ENCODE measurements around the gene GATB. TPM values are rescaled to one million over a fixed set of nuclear protein-coding genes. Genes with fewer than 3 reads are reported as not detected.

Gene GATB
- total RNA-seq, 5 donors from 2014 or later (not counting 1 experiment from before 2014, with no cell fraction given), result 9.6 to 15.3 (median 12.7) TPM

DNA sequence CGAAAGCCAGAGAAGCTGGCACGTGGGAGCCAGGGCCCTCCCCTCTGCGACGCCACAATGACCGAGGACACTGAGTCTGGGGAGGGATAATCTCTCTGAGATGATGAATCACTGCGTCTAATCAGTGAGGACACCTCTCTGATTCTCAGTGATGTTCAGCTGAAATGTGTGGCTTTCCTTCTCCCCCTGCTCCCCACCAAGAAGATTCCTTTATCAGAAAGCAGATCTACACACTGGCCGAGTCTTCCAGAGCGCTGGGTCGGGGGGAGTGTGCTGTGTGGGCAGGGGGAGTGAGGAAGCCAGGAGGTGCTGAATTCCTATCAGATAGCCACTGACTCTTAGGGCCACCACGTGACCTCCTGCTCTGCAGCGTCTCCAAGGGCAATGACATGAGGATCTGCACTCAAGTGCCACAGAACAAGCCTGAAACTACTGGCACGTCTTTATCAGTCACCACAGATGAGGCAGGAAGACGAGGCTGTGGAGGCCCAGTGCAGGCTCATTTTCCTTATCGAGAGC, 89.2 kb downstream of the GATB start:
- H3K9me3 ChIP-seq, result no peaks in the 10 kb centered on the region
- 87% methylated on average over 5 of the region's 14 CpGs for WGBS (ENCODE audit: insufficient coverage)
- no peak overlapping the region for H3K27ac ChIP-seq (ENCODE audit: low read length)
- Mint-ChIP-seq H3K27ac (no peak overlapping the region), H3K4me3 (no peak overlapping the region), H3K27me3 (no peaks in the 10 kb centered on the region), H3K36me3 (peaks cover 9% of the 10 kb centered on the region), H3K4me1 (peaks cover 0 to 4% (median 0%) of the 10 kb centered on the region in 3 donors), H3K9me3 (no peaks in the 10 kb centered on the region)
- DNase-seq, result no peak
- POLR2A ChIA-PET, result interaction anchor here in 1 of 2 donors (0.5 to 0.6 kb wide), 2 partner anchors 443 to 699 kb away, joined by 3 to 4 read pairs; no protein-coding TSS in a partner anchor
- CTCF ChIA-PET, result interaction anchor here in 1 of 2 donors (0.5 kb wide), 1 partner anchor 94 kb away, joined by 3 read pairs; no protein-coding TSS in a partner anchor
- no peaks in the 10 kb centered on the region for H3K27me3 ChIP-seq (replicated peaks in 1 of 2; ENCODE audit: control insufficient read depth in 2 of 2, extremely low read depth in 1 of 2, insufficient read depth in 2 of 2, low read length in 1 of 2)
- H3K36me3 ChIP-seq (ENCODE audit: control insufficient read depth in 2 of 2, extremely low read depth in 1 of 2, insufficient read depth in 1 of 2, low read length in 1 of 2), result no peaks in the 10 kb centered on the region
- ATAC-seq (replicated peaks in 1 of 4), result no peak
- no peaks in the 10 kb centered on the region for H3K4me1 ChIP-seq (ENCODE audit: control insufficient read depth in 1 of 2, extremely low read depth in 1 of 2, insufficient read depth in 2 of 2, low read length in 2 of 2)
- no peak overlapping the region for H3K4me3 ChIP-seq (ENCODE audit: control insufficient read depth in 1 of 2, extremely low read depth in 1 of 2, low read length in 1 of 2)

DNA sequence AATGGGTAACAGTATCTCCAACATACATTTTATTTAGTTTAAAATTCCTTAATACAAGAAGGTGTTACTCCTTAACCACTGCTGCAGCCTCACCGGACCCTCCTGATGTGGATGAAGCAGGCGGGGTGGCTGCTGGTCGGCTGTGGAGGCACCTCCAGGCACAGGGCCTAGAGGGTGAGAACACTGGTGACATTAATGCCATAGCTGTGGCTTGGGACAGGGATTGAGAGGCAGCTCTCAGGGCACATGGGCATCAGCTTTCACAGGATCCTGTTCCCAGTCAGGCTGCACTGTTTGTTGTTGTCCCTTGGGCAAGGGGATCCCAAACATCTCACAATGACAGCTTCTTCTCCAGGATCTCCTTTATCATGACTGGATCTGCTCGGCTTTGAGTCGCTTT, 90.0 kb downstream of the GATB start:
- no peaks in the 10 kb centered on the region for H3K4me1 ChIP-seq (ENCODE audit: control insufficient read depth in 1 of 2, extremely low read depth in 1 of 2, insufficient read depth in 2 of 2, low read length in 2 of 2)
- no peaks in the 10 kb centered on the region for H3K27me3 Mint-ChIP-seq
- H3K27ac Mint-ChIP-seq, result no peak overlapping the region
- H3K36me3 Mint-ChIP-seq, result peaks cover 7% of the 10 kb centered on the region
- ATAC-seq (replicated peaks in 1 of 4), result no peak
- no peak overlapping the region for H3K27ac ChIP-seq (ENCODE audit: low read length)
- 100% methylated on average over 1 of the region's 5 CpGs for WGBS (ENCODE audit: insufficient coverage)
- no peaks in the 10 kb centered on the region for H3K9me3 ChIP-seq
- no peaks in the 10 kb centered on the region for H3K36me3 ChIP-seq (ENCODE audit: control insufficient read depth in 2 of 2, extremely low read depth in 1 of 2, insufficient read depth in 1 of 2, low read length in 1 of 2)
- DNase-seq, result no peak
- H3K4me3 Mint-ChIP-seq, result no peak overlapping the region
- peaks cover 0 to 4% (median 0%) of the 10 kb centered on the region in 3 donors for H3K4me1 Mint-ChIP-seq
- ChIA-PET CTCF (no interaction called here), POLR2A (interaction anchor here in 1 of 2 donors (0.6 kb wide), 1 partner anchor 698 kb away, joined by 3 read pairs; no protein-coding TSS in a partner anchor)
- no peaks in the 10 kb centered on the region for H3K27me3 ChIP-seq (replicated peaks in 1 of 2; ENCODE audit: control insufficient read depth in 2 of 2, extremely low read depth in 1 of 2, insufficient read depth in 2 of 2, low read length in 1 of 2)
- no peaks in the 10 kb centered on the region for H3K9me3 Mint-ChIP-seq
- H3K4me3 ChIP-seq (ENCODE audit: control insufficient read depth in 1 of 2, extremely low read depth in 1 of 2, low read length in 1 of 2), result no peak overlapping the region

DNA sequence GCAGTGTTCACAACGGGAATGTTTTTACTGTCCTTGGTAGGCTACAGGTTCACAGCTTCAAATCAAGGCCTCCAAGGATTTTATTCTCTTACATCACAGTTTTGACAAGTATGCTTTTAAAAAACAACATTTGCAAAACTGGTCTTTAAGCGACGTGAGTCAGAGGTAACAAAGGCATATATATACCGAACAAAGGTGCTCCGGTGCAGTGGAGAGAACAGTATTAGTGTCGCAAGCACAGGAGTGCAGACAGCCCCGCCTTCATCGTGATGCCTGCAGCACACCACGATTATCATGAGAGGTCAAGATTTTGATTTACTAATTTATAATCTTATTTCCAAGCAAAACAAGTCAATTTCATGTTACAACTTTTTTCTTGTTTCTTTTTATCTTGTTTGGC, 90.8 kb downstream of the GATB start:
- peaks cover 7% of the 10 kb centered on the region for H3K36me3 Mint-ChIP-seq
- no peaks in the 10 kb centered on the region for H3K9me3 Mint-ChIP-seq
- ChIA-PET CTCF (no interaction called here), POLR2A (no interaction called here)
- no peak overlapping the region for H3K4me3 Mint-ChIP-seq
- no peaks in the 10 kb centered on the region for H3K4me1 ChIP-seq (ENCODE audit: control insufficient read depth in 1 of 2, extremely low read depth in 1 of 2, insufficient read depth in 2 of 2, low read length in 2 of 2)
- no peak overlapping the region for H3K27ac Mint-ChIP-seq
- peaks cover 0 to 4% (median 0%) of the 10 kb centered on the region in 3 donors for H3K4me1 Mint-ChIP-seq
- no peak for DNase-seq
- no peaks in the 10 kb centered on the region for H3K9me3 ChIP-seq
- H3K27me3 Mint-ChIP-seq, result no peaks in the 10 kb centered on the region
- WGBS (ENCODE audit: insufficient coverage), result 100% methylated on average over 2 of the region's 9 CpGs
- ATAC-seq (replicated peaks in 1 of 4), result no peak
- no peak overlapping the region for H3K4me3 ChIP-seq (ENCODE audit: control insufficient read depth in 1 of 2, extremely low read depth in 1 of 2, low read length in 1 of 2)
- H3K36me3 ChIP-seq (ENCODE audit: control insufficient read depth in 2 of 2, extremely low read depth in 1 of 2, insufficient read depth in 1 of 2, low read length in 1 of 2), result no peaks in the 10 kb centered on the region
- no peak overlapping the region for H3K27ac ChIP-seq (ENCODE audit: low read length)
- H3K27me3 ChIP-seq (replicated peaks in 1 of 2; ENCODE audit: control insufficient read depth in 2 of 2, extremely low read depth in 1 of 2, insufficient read depth in 2 of 2, low read length in 1 of 2), result no peaks in the 10 kb centered on the region

DNA sequence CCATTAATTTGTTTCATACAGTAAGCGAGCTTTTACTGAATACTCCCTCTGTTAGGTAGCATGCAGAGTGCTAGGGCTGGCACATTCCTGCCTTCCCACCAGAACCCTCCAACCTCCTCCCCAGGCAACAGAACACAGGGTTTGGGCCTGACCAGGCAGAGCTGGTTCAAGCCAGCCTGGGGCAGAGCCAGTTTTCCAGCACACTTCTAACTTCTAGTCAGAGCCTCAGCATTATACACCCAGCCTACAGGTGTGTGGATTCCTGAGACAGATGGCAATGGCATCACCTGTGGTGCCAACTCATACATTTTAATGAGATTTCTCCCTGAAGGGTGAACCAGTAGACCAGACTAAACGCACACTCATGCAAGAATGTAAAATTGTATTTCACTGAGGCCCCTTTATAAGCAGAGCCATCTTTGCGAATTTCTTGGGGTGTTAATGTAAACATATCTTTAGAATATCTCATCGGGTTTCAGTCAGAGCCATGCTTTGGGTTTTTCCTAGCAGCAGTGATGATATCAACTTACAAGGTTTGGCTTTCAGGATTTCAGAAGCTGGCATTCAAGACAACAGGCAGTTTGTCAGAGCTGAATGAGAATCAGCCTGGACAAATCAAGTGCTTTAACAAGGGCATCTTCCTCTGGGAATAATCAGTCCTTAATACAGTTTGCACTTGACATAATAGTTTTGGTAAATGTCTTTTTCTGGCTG, 92.0 kb downstream of the GATB start:
- WGBS (ENCODE audit: insufficient coverage), result 90% methylated on average over 2 of the region's 4 CpGs

DNA sequence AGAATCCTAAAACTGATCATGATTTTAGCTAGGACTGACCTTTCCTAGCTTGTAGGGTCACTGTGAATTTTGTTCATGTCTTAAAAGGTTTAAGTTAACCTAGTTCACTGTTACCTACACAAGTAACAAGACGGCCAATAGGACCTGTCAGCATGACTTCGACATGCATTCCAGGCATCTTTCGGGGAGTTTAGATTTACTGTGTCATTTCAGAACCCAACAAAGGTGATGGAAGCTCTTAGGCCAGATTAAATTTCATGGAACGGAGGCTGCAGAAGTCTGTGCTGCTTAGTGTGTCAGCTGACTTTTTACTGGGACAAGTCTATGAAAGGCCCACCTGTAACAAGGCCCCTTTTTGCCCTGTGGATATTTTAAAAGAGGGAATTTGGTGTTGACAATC, 93.1 kb downstream of the GATB start:
- H3K27ac ChIP-seq (ENCODE audit: low read length), result no peak overlapping the region
- no peaks in the 10 kb centered on the region for H3K4me1 ChIP-seq (ENCODE audit: control insufficient read depth in 1 of 2, extremely low read depth in 1 of 2, insufficient read depth in 2 of 2, low read length in 2 of 2)
- Mint-ChIP-seq H3K27ac (no peak overlapping the region), H3K9me3 (no peaks in the 10 kb centered on the region), H3K27me3 (no peaks in the 10 kb centered on the region), H3K4me1 (peaks cover 0 to 4% (median 0%) of the 10 kb centered on the region in 3 donors), H3K36me3 (peaks cover 7% of the 10 kb centered on the region), H3K4me3 (no peak overlapping the region)
- no peaks in the 10 kb centered on the region for H3K27me3 ChIP-seq (replicated peaks in 1 of 2; ENCODE audit: control insufficient read depth in 2 of 2, extremely low read depth in 1 of 2, insufficient read depth in 2 of 2, low read length in 1 of 2)
- ATAC-seq (replicated peaks in 1 of 4) (no peak), DNase-seq (no peak)
- no peaks in the 10 kb centered on the region for H3K36me3 ChIP-seq (ENCODE audit: control insufficient read depth in 2 of 2, extremely low read depth in 1 of 2, insufficient read depth in 1 of 2, low read length in 1 of 2)
- H3K9me3 ChIP-seq, result no peaks in the 10 kb centered on the region
- no peak overlapping the region for H3K4me3 ChIP-seq (ENCODE audit: control insufficient read depth in 1 of 2, extremely low read depth in 1 of 2, low read length in 1 of 2)
- CTCF ChIA-PET, result no interaction called here
- POLR2A ChIA-PET, result interaction anchor here in 1 of 2 donors (0.5 kb wide), 1 partner anchor 213 kb away, joined by 5 read pairs; no protein-coding TSS in a partner anchor
- 94% methylated on average over 4 of the region's 4 CpGs for WGBS (ENCODE audit: insufficient coverage)

More for the DNA sequence above, 92.0 kb downstream of the GATB start:
- ChIA-PET POLR2A (no interaction called here), CTCF (interaction anchor here in 1 of 2 donors (0.7 kb wide), 1 partner anchor 530 kb away, joined by 3 read pairs; no protein-coding TSS in a partner anchor)
- no peak overlapping the region for H3K27ac ChIP-seq (ENCODE audit: low read length)
- H3K4me3 Mint-ChIP-seq, result no peak overlapping the region
- DNase-seq (no peak), ATAC-seq (replicated peaks in 1 of 4) (no peak)
- H3K27ac Mint-ChIP-seq, result no peak overlapping the region
- no peaks in the 10 kb centered on the region for H3K27me3 Mint-ChIP-seq
- H3K4me1 Mint-ChIP-seq, result peaks cover 0 to 4% (median 0%) of the 10 kb centered on the region in 3 donors
- no peaks in the 10 kb centered on the region for H3K27me3 ChIP-seq (replicated peaks in 1 of 2; ENCODE audit: control insufficient read depth in 2 of 2, extremely low read depth in 1 of 2, insufficient read depth in 2 of 2, low read length in 1 of 2)
- H3K9me3 Mint-ChIP-seq, result no peaks in the 10 kb centered on the region
- no peaks in the 10 kb centered on the region for H3K4me1 ChIP-seq (ENCODE audit: control insufficient read depth in 1 of 2, extremely low read depth in 1 of 2, insufficient read depth in 2 of 2, low read length in 2 of 2)
- H3K36me3 ChIP-seq (ENCODE audit: control insufficient read depth in 2 of 2, extremely low read depth in 1 of 2, insufficient read depth in 1 of 2, low read length in 1 of 2), result no peaks in the 10 kb centered on the region
- peaks cover 7% of the 10 kb centered on the region for H3K36me3 Mint-ChIP-seq
- no peaks in the 10 kb centered on the region for H3K9me3 ChIP-seq
- no peak overlapping the region for H3K4me3 ChIP-seq (ENCODE audit: control insufficient read depth in 1 of 2, extremely low read depth in 1 of 2, low read length in 1 of 2)

DNA sequence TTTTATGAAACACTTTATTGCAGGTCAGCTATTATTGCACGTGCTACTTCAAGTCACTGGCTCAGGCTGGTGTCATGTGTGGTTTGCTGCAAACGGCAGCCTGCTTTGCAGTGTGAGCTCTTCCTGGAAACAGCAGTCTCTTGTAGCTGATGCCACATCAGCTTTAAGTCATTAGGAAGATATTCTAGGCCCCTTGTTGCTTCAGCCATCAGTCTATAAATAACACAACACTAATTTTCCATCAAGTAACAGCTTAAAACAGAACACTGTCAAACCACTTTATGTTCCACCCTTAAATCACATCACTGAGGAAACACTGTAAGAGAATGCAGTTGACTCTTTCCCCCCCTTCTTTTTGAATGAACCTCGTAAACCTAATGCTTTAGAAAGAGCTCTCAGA, 93.8 kb downstream of the GATB start:
- DNase-seq (no peak), ATAC-seq (replicated peaks in 1 of 4) (no peak)
- CTCF ChIA-PET, result no interaction called here
- H3K27ac ChIP-seq (ENCODE audit: low read length), result no peak overlapping the region
- Mint-ChIP-seq H3K27ac (no peak overlapping the region), H3K4me3 (no peak overlapping the region), H3K4me1 (peaks cover 0 to 4% (median 0%) of the 10 kb centered on the region in 3 donors), H3K9me3 (no peaks in the 10 kb centered on the region), H3K27me3 (no peaks in the 10 kb centered on the region), H3K36me3 (peaks cover 5% of the 10 kb centered on the region)
- POLR2A ChIA-PET, result interaction anchor here in 1 of 2 donors (0.5 kb wide), 1 partner anchor 212 kb away, joined by 5 read pairs; no protein-coding TSS in a partner anchor
- no peaks in the 10 kb centered on the region for H3K4me1 ChIP-seq (ENCODE audit: control insufficient read depth in 1 of 2, extremely low read depth in 1 of 2, insufficient read depth in 2 of 2, low read length in 2 of 2)
- no peaks in the 10 kb centered on the region for H3K27me3 ChIP-seq (replicated peaks in 1 of 2; ENCODE audit: control insufficient read depth in 2 of 2, extremely low read depth in 1 of 2, insufficient read depth in 2 of 2, low read length in 1 of 2)
- WGBS (ENCODE audit: insufficient coverage), result 20% methylated on average over 1 of the region's 3 CpGs
- no peaks in the 10 kb centered on the region for H3K36me3 ChIP-seq (ENCODE audit: control insufficient read depth in 2 of 2, extremely low read depth in 1 of 2, insufficient read depth in 1 of 2, low read length in 1 of 2)
- no peak overlapping the region for H3K4me3 ChIP-seq (ENCODE audit: control insufficient read depth in 1 of 2, extremely low read depth in 1 of 2, low read length in 1 of 2)
- no peaks in the 10 kb centered on the region for H3K9me3 ChIP-seq

All from T-cell (primary cell).